ENCODE data around the gene TMEM52B.
A peak's percentile ranks its signal among the peaks of the same experiment; 100 is the strongest.
"Not testable (repeated sequence)": the region's sequence is repeated elsewhere in the genome, so short reads cannot be mapped to it uniquely, and the experiment has no call there.

Gene TMEM52B

DNA sequence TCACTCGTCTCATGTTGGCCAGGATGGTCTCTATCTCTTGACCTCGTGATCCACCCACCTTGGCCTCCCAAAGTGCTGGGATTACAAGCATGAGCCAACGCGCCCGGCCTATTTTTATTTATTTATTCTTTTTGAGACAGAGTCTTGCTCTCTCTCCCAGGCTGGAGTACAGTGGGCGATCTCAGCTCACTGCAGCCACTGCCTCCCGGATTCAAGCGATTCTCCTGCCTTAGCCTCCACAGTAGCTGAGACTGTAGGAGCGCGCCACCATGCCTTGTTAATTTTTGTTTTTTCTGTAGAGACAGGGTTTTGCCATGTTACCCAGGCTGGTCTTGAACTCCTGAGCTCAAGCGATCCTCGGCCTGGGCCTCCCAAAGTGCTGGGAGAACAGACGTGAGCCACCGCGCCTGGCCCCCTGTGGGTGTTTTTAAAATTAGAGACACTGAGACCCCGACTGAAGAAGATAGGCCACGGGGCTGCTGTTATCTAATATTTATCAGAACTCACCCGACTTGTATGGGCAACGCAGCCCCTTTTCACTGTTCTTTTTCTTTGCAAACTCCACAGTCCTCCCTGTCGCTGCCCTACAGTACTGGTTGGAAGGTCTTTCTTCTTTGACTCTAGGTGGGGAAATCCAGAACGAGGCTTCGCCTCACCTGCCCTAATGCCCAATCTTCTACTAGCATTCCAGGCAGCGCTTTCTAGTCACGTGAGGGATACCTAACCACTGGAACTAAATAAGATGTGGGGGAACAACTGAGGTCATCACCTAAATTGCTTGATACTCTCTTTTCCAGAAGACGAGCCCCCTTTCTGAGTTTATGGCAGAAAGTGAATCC, 32.5 kb downstream of the TMEM52B start:
- Mint-ChIP-seq H3K27me3 (peaks cover 14% of the 10 kb centered on the region), H3K27ac (no peak overlapping the region), H3K4me3 (no peak overlapping the region), H3K36me3 (no peaks in the 10 kb centered on the region), H3K4me1 (peaks cover 12% of the 10 kb centered on the region), H3K9me3 (no peaks in the 10 kb centered on the region)
- ATAC-seq (ENCODE audit: low read depth): no peak
- no peak for DNase-seq (ENCODE audit: low spot score in 2 of 2)

DNA sequence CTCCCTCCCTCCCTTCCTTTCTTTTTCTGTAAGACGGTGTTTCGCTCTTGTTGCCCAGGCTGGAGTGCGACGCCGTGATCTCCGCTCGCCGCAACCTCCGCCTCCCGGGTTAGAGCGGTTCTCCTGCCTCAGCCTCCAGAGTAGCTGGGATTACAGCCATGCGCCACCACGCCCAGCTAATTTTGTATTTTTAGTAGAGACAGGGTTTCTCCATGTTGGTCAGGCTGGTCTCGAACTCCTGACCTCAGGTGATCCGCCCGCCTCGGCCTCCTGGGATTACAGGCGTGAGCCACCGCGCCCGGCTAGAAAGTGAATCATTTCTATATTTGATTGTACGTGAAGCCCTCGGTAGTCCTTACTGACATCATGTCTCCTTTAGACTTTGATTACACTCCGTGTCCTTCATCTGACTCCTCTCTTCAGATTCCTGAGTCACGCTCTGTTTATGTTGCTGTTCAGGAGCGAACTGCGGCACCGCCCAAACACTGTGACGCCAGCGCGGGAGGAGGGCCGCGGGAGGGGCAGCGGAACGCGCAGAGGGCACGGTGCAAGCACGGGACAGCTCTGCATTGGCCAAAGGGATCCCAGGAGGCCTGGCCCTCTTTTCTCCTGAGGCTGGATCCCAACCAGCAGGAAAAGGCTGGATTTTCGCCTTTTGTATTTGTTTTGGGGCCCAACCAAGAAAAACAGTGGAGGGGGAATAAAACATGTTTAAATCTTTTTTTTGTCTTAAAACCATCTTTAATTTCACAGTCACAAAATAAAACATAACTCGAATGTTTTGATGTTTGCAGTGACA, 33.3 kb downstream of the TMEM52B start:
- Mint-ChIP-seq H3K4me1 (peaks cover 12% of the 10 kb centered on the region), H3K36me3 (no peaks in the 10 kb centered on the region), H3K9me3 (no peaks in the 10 kb centered on the region), H3K27me3 (peaks cover 9% of the 10 kb centered on the region), H3K4me3 (peak overlapping the region; percentile 95), H3K27ac (peak overlapping the region; percentile 72)
- peak; percentile 38 to 55 for DNase-seq (ENCODE audit: low spot score in 2 of 2)
- peak; percentile 57 for ATAC-seq (ENCODE audit: low read depth)

DNA sequence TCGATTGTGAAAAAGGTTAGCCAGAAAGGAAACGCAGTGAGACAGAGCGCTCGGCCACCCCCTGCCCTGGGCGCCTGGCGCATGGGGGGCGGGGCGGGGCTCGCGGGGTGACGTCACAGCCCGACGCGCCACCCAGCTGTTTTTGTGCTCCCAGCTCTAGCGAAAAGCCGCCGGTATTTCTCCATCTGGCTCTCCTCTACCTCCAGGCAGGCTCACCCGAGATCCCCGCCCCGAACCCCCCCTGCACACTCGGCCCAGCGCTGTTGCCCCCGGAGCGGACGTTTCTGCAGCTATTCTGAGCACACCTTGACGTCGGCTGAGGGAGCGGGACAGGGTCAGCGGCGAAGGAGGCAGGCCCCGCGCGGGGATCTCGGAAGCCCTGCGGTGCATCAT, 33.9 kb downstream of the TMEM52B start, which contains the start of gene GABARAPL1:
Gene GABARAPL1, plus strand, starts transcription at position 139 of the 393 bp plus-strand sequence. Its CDS starts 253 bp downstream, at position 392.
- Mint-ChIP-seq H3K36me3 (no peaks in the 10 kb centered on the region), H3K27me3 (peaks cover 9% of the 10 kb centered on the region), H3K4me1 (peaks cover 12% of the 10 kb centered on the region), H3K9me3 (no peaks in the 10 kb centered on the region), H3K4me3 (peak within 1 kb of the TSS; percentile 95), H3K27ac (peak within 1 kb of the TSS; percentile 72)
- ATAC-seq (ENCODE audit: low read depth): peak; percentile 79
- peak; percentile 62 to 70 for DNase-seq (ENCODE audit: low spot score in 2 of 2)

DNA sequence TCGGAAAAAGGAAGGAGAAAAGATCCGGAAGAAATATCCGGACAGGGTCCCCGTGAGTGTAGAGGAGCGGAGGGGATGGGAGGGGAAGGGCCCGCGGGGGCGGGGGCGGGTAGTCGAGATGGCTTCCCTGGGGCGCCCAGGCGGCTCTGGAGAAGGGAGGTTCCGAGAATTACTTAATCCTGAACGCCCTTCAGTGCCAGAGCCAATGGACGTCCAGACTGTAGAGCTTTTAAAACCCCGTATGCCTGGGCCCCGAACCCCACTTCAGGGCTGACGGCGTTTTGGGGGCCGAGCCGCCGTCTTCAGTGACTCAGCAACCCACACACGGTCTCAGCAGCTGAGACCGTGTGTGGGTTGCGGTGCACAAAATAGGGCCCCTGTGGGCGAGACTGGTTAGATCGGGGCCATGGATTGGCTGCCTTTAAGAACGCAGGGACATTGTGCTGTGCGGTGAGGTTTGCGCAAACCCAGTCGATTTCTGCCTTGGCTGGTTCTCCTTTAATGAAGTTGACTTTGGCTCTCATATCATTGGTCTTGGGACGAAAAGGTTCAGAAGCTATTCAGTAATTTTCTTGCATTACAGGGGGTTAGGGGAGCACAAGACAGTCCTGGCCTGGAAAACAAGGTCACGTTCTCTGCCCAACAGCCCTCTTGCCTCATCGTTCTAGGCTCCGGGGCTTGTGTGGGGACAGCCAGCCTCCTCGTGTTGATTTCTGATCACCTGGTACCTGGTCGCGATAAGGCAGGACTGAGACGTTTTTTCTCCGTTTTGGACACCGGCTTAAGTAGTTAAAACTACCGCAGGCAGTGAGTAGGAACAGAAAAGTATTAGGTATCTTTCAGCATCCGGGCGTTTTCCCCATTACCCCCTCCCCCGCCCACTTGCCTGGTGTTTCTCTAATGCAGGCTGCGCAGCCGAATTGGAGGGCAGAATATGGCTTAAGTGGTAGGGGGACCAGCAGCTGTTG, 34.6 kb downstream of the TMEM52B start:
- peak; percentile 66 for ATAC-seq (ENCODE audit: low read depth)
- Mint-ChIP-seq H3K27ac (peak overlapping the region; percentile 58), H3K36me3 (no peaks in the 10 kb centered on the region), H3K4me3 (peak overlapping the region; percentile 95), H3K9me3 (no peaks in the 10 kb centered on the region), H3K27me3 (peaks cover 9% of the 10 kb centered on the region), H3K4me1 (peaks cover 12% of the 10 kb centered on the region)
- peak in 1 of 2 donors; percentile 10 for DNase-seq (ENCODE audit: low spot score in 2 of 2)

DNA sequence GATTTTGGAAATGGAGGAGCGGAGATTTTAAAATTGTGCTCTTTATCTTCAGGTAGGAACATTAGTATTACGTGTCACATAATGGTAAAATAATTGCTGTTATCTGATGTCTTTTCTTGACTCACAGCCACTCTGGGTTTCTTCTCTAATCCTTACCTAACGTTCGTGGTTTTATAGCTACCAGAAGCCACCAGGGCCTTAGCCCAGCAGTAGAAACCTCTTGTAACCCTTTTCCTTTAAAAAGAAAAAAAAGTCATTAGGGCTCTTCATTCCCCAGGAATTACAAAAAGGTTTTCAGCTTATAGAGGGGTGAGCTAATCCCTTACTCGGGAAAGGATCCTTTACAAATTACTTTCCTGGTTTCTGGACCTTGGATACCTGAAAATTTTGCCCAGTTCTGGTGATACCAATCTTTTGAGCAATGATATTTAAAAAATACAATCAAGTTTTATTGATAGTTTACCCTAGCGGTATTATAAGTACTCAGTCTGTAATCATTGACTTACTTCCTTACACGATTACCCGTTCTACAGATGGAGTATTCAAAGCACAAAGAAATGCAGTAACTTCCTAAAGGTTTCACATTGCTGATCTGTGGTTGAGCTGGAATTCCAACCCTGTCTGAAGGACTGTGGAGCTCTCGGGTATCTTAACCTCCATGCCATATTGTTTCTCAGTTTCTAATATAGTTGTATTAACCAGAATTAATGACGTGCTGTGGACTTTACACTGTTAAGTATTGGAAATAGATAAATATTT, 35.5 kb downstream of the TMEM52B start:
- DNase-seq (ENCODE audit: low spot score in 2 of 2): no peak
- peaks cover 9% of the 10 kb centered on the region for H3K27me3 Mint-ChIP-seq

DNA sequence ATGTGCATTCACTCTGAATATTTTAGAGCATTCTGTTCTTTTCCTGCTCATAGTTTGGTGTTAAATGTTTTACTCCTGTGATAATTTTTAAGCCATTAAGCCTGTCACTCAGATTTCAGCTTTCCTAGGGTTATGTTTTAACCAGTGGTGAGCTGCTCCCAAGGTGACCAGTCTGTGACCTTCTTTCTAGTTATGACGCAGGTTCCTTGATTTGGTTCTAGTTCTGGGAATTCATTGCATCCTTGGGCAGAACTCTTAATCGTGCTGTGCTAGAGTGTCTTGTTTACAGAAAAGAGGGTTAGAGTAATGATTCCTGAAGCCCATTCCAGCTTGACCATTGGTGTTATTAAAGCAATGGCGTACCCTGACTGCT, 36.0 kb downstream of the TMEM52B start:
- DNase-seq (ENCODE audit: low spot score in 2 of 2) (no peak), ATAC-seq (ENCODE audit: low read depth) (no peak)
- Mint-ChIP-seq H3K4me1 (peaks cover 12% of the 10 kb centered on the region), H3K9me3 (no peaks in the 10 kb centered on the region), H3K4me3 (no peak overlapping the region), H3K36me3 (no peaks in the 10 kb centered on the region), H3K27ac (no peak overlapping the region), H3K27me3 (peaks cover 9% of the 10 kb centered on the region)

More for the DNA sequence above, 35.5 kb downstream of the TMEM52B start:
- no peak overlapping the region for H3K4me3 Mint-ChIP-seq
- no peaks in the 10 kb centered on the region for H3K36me3 Mint-ChIP-seq
- peaks cover 12% of the 10 kb centered on the region for H3K4me1 Mint-ChIP-seq
- no peak overlapping the region for H3K27ac Mint-ChIP-seq
- no peaks in the 10 kb centered on the region for H3K9me3 Mint-ChIP-seq
- ATAC-seq (ENCODE audit: low read depth): no peak

DNA sequence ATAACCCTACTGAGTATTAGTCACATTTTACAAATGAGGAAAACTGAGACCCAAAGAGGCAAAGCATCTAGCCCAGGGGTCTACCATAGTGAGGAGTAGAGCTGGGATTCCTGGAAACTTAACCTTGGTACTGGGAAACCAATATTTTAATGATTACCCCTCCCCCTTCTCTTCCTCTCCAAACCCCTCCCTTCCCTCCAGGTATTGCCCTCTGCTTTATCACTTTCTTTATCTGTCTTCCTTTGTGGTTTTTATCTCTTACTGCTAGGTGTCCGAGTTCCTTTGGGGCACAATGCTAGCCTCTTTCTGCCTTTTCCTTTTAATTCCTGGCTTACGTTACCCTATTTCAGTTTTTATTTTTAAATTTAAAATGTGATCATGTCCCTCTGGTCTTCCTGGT, 36.6 kb downstream of the TMEM52B start:
- no peak for DNase-seq (ENCODE audit: low spot score in 2 of 2)
- Mint-ChIP-seq H3K36me3 (no peaks in the 10 kb centered on the region), H3K4me3 (no peak overlapping the region), H3K27me3 (peaks cover 9% of the 10 kb centered on the region), H3K27ac (no peak overlapping the region), H3K4me1 (peaks cover 12% of the 10 kb centered on the region), H3K9me3 (no peaks in the 10 kb centered on the region)
- no peak for ATAC-seq (ENCODE audit: low read depth)

DNA sequence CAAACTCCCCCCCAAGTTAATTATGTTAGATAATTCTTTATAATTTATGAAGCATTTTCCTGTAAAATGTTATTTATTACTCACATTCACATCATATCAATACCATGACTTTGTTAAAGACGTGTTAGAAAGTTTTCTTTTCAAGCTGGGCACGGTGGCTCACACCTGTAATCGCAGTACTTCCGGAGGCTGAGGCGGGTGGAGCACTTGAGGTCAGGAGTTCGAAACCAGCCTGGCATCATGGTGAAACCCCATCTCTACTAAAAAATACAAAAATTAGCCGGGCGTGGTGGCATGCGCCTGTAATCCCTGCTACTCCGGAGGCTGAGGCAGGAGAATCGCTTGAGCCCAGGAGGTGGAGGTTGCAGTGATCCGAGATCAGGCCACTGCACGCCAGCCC, 37.1 kb downstream of the TMEM52B start:
- not testable (repeated sequence) for ATAC-seq (ENCODE audit: low read depth); H3K36me3 Mint-ChIP-seq; H3K4me3 Mint-ChIP-seq; DNase-seq (ENCODE audit: low spot score in 2 of 2); H3K27me3 Mint-ChIP-seq; H3K9me3 Mint-ChIP-seq; H3K27ac Mint-ChIP-seq
- peaks cover 12% of the 10 kb centered on the region for H3K4me1 Mint-ChIP-seq

DNA sequence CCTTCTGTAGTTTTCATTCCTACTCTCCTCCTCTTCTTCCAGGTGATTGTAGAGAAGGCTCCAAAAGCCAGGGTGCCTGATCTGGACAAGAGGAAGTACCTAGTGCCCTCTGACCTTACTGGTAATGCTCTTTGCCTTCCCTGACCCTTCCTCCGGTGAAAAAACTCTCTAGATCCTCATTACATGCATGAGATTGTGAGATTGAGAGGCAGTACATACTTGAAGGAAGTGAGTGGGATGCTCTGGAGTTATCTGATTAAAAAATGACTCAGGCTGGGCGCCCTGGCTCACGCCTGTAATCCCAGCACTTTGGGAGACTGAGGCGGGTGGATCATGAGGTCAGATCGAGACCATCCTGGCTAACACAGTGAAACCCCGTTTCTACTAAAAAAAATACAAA, 39.2 kb downstream of the TMEM52B start:
- ATAC-seq (ENCODE audit: low read depth) (no peak), DNase-seq (ENCODE audit: low spot score in 2 of 2) (no peak)
- Mint-ChIP-seq H3K4me1 (peaks cover 8% of the 10 kb centered on the region), H3K27ac (no peak overlapping the region), H3K9me3 (no peaks in the 10 kb centered on the region), H3K27me3 (peaks cover 6% of the 10 kb centered on the region), H3K36me3 (no peaks in the 10 kb centered on the region), H3K4me3 (no peak overlapping the region)

DNA sequence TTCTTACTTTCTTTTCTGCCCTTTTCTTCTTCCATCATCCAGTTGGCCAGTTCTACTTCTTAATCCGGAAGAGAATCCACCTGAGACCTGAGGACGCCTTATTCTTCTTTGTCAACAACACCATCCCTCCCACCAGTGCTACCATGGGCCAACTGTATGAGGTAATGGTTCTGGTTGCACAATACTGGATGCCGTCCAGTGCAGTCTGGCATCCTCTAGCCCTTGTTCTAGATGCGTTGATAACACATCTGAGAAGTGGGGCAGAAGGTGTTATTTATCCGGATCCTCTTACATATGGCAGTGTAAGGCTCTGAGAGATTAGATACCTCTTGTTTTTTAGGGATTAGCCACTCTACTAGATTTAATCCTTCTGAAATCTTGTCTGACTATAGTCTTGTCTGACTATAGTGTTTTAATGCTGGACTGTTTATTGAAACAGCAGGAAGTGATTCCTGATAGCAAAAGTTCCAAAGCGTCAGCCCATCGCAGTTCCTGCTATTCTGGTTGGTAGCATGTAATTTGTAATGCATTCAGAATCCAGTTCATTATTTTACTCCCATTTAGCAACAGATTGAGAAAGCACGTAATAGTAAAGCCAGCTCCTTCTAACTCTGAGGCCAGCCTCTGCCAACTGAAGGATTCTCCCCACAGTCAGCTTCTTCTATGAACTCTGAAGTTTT, 41.7 kb downstream of the TMEM52B start:
- Mint-ChIP-seq H3K36me3 (no peaks in the 10 kb centered on the region), H3K4me3 (no peak overlapping the region), H3K9me3 (no peaks in the 10 kb centered on the region), H3K4me1 (no peaks in the 10 kb centered on the region), H3K27ac (no peak overlapping the region), H3K27me3 (peaks cover 4% of the 10 kb centered on the region)
- DNase-seq (ENCODE audit: low spot score in 2 of 2) (no peak), ATAC-seq (ENCODE audit: low read depth) (no peak)

DNA sequence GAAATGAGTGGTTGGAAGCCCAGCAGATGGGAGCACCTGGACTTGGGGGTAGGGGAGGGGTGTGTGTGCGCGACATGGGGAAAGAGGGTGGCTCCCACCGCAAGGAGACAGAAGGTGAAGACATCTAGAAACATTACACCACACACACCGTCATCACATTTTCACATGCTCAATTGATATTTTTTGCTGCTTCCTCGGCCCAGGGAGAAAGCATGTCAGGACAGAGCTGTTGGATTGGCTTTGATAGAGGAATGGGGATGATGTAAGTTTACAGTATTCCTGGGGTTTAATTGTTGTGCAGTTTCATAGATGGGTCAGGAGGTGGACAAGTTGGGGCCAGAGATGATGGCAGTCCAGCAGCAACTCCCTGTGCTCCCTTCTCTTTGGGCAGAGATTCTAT, 43.0 kb downstream of the TMEM52B start:
- ATAC-seq (ENCODE audit: low read depth) (no peak), DNase-seq (ENCODE audit: low spot score in 2 of 2) (no peak)
- H3K4me1 Mint-ChIP-seq: no peaks in the 10 kb centered on the region
- H3K27me3 Mint-ChIP-seq: peaks cover 4% of the 10 kb centered on the region
- no peak overlapping the region for H3K4me3 Mint-ChIP-seq
- no peak overlapping the region for H3K27ac Mint-ChIP-seq
- no peaks in the 10 kb centered on the region for H3K9me3 Mint-ChIP-seq
- no peaks in the 10 kb centered on the region for H3K36me3 Mint-ChIP-seq

DNA sequence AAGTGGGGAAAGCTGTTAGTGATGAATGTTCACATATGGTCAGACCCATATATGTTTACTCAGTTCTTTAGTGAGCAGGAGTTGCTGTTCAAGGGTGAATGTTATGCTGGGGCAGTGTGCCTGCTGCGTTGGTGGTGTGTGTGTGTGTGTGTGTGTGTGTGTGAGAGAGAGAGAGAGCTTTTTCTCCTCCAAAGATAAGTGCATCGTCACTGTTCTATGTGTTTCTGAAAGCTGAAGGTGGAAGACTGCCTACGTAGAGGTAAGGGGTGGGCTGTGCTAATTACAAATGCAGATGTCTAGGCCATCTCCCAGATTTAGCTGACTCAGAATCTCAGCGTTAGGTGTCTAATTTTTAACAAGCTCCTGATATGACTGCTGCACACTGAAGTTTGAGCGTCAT, 44.4 kb downstream of the TMEM52B start:
- no peak for ATAC-seq (ENCODE audit: low read depth)
- H3K36me3 Mint-ChIP-seq: no peaks in the 10 kb centered on the region
- H3K27me3 Mint-ChIP-seq: peaks cover 4% of the 10 kb centered on the region

More for the DNA sequence above, 44.4 kb downstream of the TMEM52B start:
- no peak overlapping the region for H3K4me3 Mint-ChIP-seq
- no peaks in the 10 kb centered on the region for H3K4me1 Mint-ChIP-seq
- DNase-seq (ENCODE audit: low spot score in 2 of 2): no peak
- no peaks in the 10 kb centered on the region for H3K9me3 Mint-ChIP-seq
- no peak overlapping the region for H3K27ac Mint-ChIP-seq
